Measurements from ENCODE around the gene MACROD2.

The MACROD2 gene

DNA sequence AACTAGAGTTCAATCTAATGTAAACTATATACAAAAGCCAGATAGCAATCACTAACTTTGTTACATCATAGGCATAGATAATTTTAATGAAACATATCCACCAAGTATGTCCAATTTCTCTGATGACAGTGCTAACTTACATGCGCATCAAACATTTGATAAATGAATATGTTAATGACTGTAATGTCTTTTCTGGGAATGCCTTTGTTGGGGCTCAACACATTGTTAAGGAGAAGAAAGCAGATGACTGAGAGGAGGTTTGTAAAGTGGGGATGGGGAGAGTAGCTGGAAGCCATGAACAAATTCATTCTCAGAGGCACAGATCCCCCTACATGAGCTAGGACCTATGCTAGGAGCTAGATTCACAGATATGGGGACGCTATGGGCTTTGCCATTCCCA is 1627.9 kb downstream of the MACROD2 start:
- DNase-seq: no peak

GRCh38 chr20:15625981-15626380 is 1630.7 kb downstream of the MACROD2 start:
- DNase-seq: no peak

GRCh38 chr20:15627089-15627488 is 1631.8 kb downstream of the MACROD2 start:
- DNase-seq: no peak

DNA sequence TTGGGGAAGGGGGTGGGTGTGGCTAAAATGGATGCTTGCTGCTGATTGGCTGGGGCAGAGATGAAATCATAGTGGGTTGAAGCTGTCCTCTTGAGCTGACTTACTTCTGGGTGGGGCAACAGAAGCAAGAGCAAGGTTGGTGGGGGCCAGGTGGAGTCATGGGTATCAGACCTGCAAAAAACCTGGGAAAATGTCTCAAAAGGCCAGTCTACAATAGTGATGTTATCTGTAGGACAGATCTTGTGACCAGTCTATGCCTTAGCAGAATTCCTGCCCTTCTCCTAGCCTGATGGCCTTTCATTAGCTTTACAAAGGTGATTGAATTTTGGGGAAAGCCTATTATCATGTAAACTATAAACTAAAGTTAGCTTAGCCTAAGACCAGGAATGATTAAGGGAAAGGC is 1632.2 kb downstream of the MACROD2 start:
- DNase-seq: no peak

- no peak for DNase-seq
Observed at GRCh38 chr20:15628851-15629353, 1633.6 kb downstream of the MACROD2 start.

DNA sequence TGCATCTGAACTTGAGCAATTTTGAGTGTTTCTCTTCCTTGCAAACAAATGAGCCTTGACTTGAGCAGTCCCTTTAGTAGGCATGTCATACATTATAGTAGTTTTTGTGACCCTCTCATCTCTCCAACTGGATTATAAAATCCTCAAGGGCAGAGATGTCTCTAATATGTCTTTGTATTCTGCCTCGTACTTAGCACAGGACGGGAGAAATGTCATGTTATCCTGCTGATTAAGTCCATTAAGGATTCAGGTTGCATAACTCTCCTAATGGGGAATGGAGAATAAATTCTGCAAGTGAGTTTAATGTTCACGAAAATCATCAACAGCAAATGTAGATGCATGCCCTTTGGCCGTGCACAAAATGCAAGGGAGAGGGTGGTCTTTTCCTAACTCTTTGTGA is 1635.0 kb downstream of the MACROD2 start:
- DNase-seq: no peak

DNA sequence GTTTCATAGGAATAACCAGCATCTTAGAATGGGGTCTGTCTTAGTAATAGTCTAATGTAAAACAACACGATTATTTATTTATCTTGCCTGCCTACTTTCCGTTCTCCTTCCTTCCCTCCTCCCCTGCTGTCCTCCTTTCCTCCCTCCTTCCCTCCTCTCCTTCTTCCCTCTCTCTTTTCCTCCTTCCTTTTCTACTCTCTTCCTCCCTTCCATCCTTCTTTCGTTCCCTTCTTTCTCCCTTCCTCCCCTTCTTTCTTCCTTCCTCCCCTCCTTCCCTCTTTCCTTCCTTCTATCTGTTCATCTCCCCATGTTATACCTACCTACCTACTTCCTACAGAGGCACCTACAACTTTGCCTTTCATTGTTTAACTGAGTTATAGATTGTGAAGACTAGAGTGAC is 1637.4 kb downstream of the MACROD2 start:
- DNase-seq: no peak

DNA sequence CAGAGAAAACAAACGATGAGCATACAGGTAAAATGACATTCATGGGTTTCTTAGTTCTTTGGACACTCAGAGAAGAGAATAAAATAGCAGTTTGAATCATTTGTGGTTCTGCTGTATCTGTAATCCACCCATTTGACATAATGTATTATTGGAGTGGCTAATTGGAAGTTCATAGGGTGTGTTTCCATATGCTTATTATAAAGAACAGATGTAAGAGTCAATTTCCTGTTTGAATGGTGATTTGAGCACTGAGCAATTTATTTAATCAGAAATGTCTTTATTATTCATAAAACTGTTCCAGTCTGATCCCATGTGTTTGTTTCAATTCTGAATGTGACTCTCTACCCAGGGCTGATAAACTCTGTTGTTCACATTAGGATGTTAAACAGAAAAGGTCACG is 1638.8 kb downstream of the MACROD2 start:
- no peak for DNase-seq

GRCh38 chr20:15637546-15637945 is 1642.2 kb downstream of the MACROD2 start:
- no peak for DNase-seq

DNA sequence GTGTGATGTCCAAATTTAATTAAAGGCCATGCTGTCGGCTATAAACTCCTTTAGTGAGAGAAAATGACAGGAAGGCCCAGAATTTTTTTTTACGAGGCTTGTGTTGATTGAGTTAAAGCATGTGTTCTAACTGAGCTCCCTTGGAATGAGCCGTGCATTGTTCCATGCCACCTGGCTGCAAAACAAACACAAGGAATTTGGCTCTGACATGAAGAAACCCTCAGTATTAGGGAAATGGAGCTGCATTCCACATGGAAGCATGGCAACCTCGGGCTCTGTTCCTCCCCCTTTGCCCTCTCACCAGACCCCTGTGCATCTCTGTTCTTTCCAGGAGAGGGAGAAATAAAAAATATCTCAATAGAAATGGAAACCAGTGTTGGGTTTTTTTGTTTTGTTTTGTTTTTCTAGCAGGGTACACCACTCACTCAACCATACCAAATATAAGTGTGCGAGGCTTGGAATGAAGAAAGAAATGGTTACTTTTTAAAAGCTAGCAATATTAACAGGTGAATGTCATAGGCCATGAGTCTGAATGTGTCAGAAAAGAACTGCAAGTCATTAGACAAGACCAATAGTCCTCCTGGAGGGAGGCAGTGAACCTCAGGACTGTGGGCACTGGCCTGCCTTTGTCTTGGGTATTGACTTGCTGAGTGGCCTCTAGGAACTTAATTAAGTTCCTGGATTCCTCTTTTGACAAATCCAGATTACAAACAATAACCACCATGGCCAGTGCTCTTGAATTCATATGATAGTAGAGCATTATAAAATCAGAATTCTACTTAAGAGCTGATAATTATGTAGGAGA is 1642.8 kb downstream of the MACROD2 start:
- peak; percentile 8 for DNase-seq

GRCh38 chr20:15638816-15639215 is 1643.5 kb downstream of the MACROD2 start:
- no peak for DNase-seq

DNA sequence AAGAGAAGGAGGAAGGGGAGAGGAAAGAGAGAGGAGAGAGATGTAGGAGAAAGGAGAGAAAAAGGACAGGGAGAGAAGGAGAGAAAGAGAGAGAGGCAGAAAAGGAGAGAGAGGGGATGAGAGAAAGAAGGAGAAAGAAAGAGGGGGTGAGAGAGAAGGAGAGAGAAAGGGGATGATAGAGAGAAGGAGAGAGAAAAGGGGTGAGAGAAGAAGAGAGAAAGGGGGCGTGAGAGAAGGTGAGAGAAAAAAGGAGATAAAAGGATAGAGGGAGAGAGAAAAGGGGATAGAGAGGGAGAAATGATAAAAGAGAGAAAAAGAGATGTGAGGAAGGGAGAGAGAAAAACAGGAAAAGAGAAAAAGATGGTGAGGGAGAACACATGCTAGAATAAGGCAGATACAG is 1644.5 kb downstream of the MACROD2 start:
- DNase-seq: no peak

DNA sequence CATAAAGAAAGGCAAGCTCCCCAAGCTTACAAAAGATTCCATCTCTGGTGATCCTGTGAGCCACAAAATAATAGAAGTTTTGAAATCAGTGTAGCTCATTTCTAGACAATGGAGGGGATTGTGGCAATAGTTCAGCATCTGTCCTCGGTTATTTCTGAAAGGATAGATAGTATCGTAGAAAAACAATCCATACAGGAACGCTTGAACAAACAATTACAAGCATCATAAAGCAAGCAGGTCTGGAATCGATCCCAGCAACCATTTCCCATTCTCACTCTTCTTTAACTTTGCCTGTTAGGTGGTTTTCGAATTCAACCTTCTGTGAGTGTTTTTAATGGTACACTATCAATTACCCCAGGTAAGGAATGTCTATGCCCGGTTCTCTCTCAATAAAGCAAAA is 1646.8 kb downstream of the MACROD2 start:
- no peak for DNase-seq

DNA sequence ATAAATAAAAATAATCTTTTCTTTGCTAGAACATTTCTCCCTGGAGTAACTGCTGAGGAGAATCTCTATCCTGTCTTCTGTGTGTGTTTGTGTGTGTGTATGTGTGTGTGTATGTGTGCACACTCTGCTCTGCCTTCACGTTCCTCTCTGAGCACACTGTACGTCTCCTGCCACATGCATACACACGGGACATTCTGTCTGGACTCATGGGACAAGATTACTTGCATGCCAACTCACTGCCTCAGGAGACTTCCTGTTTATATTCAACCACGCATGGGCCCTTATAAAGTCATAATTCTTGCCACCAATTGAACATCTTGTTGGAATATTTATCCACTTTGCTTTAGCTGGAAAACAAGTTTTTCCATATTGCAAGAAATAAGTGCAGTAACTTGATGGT is 1647.4 kb downstream of the MACROD2 start:
- DNase-seq: no peak

GRCh38 chr20:15643713-15644112 is 1648.4 kb downstream of the MACROD2 start:
- no peak for DNase-seq

DNA sequence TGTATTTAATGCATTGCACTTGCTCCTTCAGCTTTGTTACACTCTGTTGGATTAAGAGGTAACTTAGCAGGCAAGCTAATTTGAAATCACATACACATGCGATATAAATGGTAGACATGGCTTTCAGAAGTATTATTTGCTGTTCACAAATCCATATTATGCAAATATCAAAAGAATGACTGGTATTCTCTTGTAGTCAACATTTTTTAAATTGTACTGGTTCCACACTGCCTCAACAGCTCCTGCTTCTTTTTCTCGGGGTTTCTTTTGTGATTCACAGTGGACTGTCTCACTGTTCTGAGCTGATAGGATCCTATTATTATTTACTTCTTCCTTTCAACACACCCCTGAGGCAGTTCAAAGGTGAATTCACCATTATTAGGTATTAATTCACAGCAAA is 1650.5 kb downstream of the MACROD2 start:
- no peak for DNase-seq

DNA sequence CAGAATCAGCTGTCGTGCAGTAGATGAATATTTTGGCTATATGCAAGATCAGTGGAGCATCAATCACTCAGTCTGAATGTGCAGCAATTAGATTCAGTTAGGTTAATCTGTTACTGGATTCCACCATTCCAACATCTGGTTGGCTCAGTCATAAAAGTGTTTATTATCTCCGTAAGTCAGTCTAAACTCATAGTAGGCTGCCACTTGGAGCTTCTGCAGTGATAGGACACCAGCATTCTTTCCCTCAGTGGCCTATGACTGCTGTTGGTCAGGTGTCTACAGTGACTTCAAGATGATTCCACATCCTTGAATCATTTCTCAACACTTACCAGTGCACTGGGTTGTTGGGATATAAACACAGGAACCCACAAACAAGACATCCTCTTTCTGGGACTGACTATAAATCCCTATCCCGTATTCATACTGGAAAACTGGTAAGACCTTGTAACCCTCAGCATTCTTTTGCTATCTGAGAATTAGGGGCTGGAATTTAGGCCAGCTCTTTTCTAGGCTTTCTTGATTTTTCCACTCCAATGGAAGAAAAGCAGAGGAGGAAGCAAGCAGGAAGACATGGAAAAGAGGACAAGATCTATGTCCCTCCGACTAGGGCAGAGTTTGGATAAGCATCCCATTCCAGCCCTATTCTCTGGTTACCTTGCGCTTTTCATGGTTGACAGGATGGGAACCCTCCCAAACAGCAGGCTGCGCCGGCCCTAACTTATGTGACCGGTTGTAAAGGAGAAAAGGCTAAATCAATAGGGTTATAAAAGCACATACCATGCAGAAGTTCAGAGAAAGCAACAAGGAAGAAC is 1658.3 kb downstream of the MACROD2 start:
- DNase-seq: no peak

DNA sequence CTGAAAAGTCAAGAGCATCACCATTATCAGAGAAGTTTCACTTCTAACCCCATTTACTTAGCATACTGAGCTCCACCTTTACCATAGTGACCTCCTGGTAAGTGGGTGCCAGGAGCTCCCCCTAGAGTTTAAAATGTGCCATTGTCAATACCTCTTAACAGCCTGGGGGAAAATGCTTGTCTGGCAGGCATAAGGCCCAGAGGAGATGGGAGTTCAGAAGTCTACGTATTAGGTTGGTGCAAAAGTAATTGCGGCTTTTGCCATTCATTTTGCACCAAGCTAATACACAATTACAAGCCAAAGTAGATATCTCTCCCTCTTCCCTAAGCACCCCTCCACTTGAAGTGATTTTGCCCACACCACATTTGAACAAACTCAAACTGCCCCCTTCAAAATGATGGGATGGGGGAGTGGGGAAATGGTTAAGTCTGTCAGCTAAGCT is 1658.9 kb downstream of the MACROD2 start:
- DNase-seq: peak; percentile 46

DNA sequence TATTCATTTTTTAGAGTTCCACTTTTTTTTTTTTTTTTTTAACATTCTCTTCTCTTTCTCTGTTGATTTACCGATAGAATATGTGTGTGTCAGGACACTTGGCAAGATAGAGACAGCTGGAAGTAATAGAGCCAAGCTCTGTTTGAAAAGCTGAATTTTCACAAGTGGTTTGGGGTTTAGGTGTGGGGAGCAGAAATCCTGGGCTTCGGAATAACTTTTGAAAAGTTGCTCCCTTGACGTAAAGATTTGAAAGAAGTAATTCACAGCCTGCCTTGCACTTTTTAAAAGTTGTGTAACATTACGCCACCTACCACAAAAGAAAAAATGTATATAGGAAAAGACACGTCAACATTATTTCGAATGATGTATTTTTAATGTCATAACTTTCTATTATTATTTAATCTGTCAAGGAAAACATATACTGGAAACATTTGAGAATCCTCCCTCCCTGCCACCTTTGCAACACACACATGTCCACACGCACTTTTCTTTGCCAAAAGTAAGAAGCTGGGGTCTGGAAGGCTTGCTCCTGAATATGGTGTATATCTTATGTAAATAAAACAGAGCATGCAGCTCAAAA is 1660.1 kb downstream of the MACROD2 start:
- DNase-seq: no peak

DNA sequence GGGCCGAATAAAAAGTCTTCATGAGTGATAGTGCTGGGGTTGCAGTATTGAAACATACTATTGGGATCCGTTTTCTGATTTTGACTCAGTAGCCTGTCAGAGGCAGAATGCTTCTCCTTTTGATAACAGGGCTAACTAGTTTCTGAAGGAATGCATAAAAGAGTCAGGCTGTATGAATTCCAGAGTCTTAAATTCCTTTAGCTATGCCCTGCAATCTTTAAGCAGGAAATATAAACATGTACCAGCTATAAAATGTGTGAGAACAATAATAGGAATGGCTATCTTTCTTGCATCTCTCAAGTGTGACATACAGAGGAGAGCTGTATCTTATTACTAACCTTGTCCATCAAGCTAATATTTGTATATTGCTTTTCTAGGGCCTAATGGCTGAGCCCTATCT is 1660.8 kb downstream of the MACROD2 start:
- no peak for DNase-seq

DNA sequence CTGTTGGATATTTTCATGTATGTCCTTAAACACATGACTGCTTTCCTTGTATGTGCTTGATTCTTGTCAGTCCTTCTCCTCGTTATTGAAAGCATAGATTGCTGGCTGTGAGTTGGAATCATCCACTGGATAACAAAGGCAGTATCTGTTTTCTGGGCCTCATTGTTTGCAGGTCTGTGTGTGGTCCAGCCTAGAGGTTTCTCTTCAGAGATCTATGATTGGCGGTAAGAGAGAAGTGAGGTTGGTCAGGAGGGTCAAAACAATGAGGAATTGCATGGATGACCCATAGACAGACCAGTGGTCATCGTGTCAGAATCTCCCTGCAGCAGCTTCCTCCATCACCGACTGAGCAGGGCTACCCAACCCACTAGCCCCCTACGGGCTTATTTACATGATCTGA is 1663.0 kb downstream of the MACROD2 start:
- DNase-seq: no peak

DNA sequence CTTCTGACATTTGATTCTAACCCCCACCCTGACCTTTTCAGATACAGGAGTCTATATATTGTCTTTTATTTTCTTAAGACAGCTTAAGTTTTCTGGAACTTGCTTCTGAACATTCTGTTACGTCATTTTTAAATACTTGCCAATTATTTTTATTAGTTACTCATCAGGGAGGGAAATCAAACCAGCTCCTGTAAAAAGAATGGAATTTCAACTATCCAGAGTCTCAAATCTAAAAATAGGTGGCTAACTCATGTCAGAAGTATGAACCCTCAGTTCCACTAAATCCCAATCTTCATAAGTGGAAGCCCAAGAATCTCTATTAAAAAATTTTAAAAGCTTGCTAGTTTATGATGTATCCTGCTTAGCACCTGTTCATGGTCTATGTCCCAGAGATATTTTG is 1677.9 kb downstream of the MACROD2 start:
- no peak for DNase-seq

GRCh38 chr20:15674253-15675060 is 1679.1 kb downstream of the MACROD2 start:
- no peak for DNase-seq

Data from NCI-H345 (cell line).